Chondrocyte (in vitro differentiated cells): ENCODE results near the gene TREH. TPM values are rescaled to one million over a fixed set of nuclear protein-coding genes. Genes with fewer than 3 reads are reported as not detected.

Experiments used
- DNase-seq: peaks from one replicate; pipeline ENCODE4 v3.0.0; 2021; ENCODE audit warnings: mixed read lengths, low spot score
- H3K27ac Mint-ChIP-seq: one replicate; pipeline ENCODE4 v1.8.0; 2021; ENCODE audit warnings: mild to moderate bottlenecking, moderate library complexity, mixed read lengths; ENCODE audit not compliant: unreplicated experiment
- H3K27me3 Mint-ChIP-seq: 2 replicates; pipeline ENCODE4 v1.8.0; 2021; ENCODE audit warnings: low read depth, mixed read lengths
- H3K36me3 Mint-ChIP-seq: 2 replicates; pipeline ENCODE4 v1.8.0; 2021; ENCODE audit warnings: low read depth, mixed read lengths
- H3K4me1 Mint-ChIP-seq: 2 replicates; pipeline ENCODE4 v1.8.0; 2021; ENCODE audit warnings: low read depth, mild to moderate bottlenecking, mixed read lengths
- H3K4me3 Mint-ChIP-seq: one replicate; pipeline ENCODE4 v1.8.0; 2021; ENCODE audit warnings: mild to moderate bottlenecking, moderate library complexity, mixed read lengths; ENCODE audit not compliant: unreplicated experiment
- H3K9me3 Mint-ChIP-seq: 2 replicates; pipeline ENCODE4 v1.8.0; 2021; ENCODE audit warnings: low read depth, mixed read lengths
- total RNA-seq: library from RNA; stranded (reverse); gene quantifications from 3 replicates; pipeline ENCODE4 v1.2.1, GENCODE V29; 2021
- TF ChIP-seq, protein P1 (sequence below): fragments of 200-600 bp; sonication (generic); IDR thresholded peaks from 2 replicates; pipeline ENCODE4 v1.5.0; 2021; ENCODE audit warnings: antibody characterized with exemption, mild to moderate bottlenecking, moderate library complexity

TREH gene
- total RNA-seq, 1 donor from 2014 or later: not detected

DNA sequence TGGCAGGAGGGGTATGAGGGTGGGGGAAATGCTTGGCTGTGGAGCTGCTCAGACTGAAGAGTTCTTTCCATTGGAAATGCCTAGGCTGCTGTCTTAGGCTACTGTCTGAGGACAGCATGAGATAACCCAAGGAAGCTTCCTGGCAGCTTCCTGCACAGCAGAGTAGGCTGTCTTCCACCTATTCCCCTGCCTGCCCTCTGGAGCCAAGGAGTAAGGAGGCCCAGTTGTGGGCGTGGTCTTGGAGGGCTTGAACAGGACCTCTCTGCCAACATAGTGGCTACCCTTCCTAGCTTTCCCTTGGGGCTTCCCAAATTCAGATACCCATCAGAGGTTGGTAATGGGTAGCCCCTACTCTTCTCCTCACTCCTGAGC, 46.1 kb downstream of the TREH start:
- H3K9me3 Mint-ChIP-seq: no peaks in the 10 kb centered on the region
- H3K27me3 Mint-ChIP-seq: no peaks in the 10 kb centered on the region
- H3K4me1 Mint-ChIP-seq: peaks cover 32% of the 10 kb centered on the region
- no peak for DNase-seq
- no peak overlapping the region for H3K4me3 Mint-ChIP-seq
- TF ChIP-seq, protein P1, sequence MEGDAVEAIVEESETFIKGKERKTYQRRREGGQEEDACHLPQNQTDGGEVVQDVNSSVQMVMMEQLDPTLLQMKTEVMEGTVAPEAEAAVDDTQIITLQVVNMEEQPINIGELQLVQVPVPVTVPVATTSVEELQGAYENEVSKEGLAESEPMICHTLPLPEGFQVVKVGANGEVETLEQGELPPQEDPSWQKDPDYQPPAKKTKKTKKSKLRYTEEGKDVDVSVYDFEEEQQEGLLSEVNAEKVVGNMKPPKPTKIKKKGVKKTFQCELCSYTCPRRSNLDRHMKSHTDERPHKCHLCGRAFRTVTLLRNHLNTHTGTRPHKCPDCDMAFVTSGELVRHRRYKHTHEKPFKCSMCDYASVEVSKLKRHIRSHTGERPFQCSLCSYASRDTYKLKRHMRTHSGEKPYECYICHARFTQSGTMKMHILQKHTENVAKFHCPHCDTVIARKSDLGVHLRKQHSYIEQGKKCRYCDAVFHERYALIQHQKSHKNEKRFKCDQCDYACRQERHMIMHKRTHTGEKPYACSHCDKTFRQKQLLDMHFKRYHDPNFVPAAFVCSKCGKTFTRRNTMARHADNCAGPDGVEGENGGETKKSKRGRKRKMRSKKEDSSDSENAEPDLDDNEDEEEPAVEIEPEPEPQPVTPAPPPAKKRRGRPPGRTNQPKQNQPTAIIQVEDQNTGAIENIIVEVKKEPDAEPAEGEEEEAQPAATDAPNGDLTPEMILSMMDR: no peak
- no peak overlapping the region for H3K27ac Mint-ChIP-seq
- peaks cover 45% of the 10 kb centered on the region for H3K36me3 Mint-ChIP-seq

DNA sequence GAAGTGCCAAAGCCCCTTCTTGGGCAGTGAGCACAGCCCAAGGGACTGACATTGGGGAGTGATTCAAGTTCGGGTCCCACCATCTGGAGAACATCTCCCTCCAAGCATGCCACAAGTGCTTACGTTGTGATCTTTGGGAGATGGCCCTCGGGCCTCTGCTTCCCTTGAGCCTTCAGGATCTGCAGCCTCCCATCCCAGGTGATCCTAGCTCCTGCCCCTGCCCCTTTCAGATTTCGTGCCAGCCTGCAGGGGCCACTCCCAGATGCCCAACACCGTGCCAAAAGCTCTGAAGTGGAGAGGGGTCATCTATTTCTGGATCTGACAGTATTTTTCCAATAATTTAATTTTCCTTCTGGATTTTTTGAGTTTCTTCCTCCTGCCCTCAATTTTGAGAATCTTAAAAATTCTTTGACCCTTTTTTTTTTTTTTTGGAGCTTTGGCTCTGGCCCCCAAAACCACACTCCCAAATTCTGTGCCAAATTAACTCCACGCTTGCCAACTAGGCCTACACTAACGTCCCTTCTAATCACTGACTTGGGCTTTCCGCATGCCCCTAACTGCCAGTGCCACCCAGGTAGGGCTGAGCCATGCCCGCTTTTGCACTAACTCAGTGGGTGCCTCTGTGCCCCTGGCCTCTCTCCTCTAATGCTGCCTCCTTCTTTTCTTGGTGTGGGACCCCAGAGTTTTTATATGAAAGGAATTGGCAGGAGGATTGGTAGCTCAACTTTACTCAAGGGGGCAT, 46.7 kb downstream of the TREH start:
- H3K27ac Mint-ChIP-seq: no peak overlapping the region
- DNase-seq: no peak
- H3K4me1 Mint-ChIP-seq: peaks cover 35% of the 10 kb centered on the region
- no peak overlapping the region for H3K4me3 Mint-ChIP-seq
- peaks cover 47% of the 10 kb centered on the region for H3K36me3 Mint-ChIP-seq
- TF ChIP-seq, protein P1: no peak
- no peaks in the 10 kb centered on the region for H3K9me3 Mint-ChIP-seq
- no peaks in the 10 kb centered on the region for H3K27me3 Mint-ChIP-seq

DNA sequence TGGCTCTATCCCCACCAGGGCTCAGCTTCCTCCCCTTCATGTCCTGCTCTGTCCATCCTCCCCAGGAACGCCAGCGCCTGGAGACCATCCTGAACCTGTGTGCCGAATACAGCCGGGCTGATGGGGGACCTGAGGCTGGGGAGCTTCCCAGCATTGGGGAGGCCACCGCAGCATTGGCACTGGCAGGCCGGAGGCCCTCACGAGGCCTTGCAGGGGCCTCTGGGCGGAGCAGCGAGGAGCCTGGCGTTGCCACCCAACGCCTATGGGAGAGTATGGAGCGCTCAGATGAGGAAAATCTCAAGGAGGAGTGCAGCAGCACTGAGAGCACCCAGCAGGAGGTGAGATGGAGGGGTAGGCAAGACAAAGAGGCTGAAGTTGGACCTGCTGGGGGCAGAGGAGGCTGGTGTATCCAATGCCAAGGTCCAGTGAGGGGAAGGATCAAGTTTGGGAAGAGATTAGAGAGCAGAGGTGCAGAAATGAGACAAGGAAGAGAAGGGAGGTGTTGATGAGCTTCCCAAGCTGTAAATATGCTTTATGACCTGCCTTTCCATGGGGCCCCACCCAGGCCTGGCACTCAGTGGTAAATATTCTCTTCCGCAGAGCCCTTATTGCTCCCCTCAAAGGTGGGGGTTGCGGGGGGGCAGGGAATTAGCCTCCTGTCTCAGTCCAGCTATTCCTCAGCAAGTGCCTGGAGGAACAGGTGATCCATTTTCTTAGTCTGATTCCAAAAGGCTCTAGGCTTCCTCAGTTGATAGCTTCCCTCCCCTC, 48.1 kb downstream of the TREH start:
- peaks cover 52% of the 10 kb centered on the region for H3K36me3 Mint-ChIP-seq
- peaks cover 35% of the 10 kb centered on the region for H3K4me1 Mint-ChIP-seq
- no peaks in the 10 kb centered on the region for H3K27me3 Mint-ChIP-seq
- TF ChIP-seq, protein P1: no peak
- H3K9me3 Mint-ChIP-seq: no peaks in the 10 kb centered on the region
- H3K27ac Mint-ChIP-seq: no peak overlapping the region
- DNase-seq: no peak
- H3K4me3 Mint-ChIP-seq: no peak overlapping the region

DNA sequence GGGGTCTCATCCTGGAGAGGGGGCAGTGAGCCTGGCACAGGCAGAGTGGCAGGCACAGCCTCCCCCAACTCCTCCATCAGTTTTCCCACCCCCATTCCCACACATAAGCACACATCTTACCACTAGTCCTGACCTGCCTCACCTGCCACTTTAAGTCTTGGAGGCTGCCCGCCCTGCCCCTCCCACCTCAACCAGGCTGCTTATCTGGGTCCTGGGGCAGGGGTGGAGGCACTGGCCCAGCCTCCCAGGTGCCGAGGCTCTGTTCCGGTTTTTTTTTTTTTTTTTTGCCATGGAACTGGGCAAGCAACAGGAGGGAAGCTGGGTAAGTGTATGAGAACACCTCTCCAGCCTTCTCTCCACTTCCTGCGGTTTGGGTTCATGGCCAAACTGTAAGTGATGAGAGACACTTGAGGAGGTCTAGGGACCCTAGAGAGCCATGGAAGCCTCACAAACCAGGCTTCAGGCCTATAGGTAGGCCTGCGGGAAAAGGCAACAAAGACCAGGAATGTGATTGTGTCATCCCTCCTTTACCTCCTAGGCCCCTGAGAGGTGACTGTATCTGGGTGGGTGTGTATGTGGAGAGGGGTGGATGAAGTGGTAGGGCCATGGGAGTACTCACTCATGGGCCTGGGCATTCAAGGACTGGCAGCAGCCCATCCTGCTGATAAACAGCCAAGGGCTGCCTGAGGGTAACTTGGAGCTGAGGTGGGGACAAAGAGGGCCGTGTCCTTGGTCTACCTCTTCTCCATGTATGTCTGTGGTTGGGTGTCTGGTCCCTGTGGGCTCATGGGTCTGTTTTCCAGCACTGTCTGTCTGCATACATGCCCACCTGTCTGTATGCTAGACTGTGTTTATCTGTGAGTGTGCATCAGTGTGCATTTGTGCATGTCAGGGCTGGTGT, 49.4 kb downstream of the TREH start:
- TF ChIP-seq, protein P1: no peak
- H3K27ac Mint-ChIP-seq: peak overlapping the region; percentile 51
- peaks cover 34% of the 10 kb centered on the region for H3K4me1 Mint-ChIP-seq
- DNase-seq: no peak
- no peak overlapping the region for H3K4me3 Mint-ChIP-seq
- no peaks in the 10 kb centered on the region for H3K27me3 Mint-ChIP-seq
- H3K9me3 Mint-ChIP-seq: no peaks in the 10 kb centered on the region
- peaks cover 43% of the 10 kb centered on the region for H3K36me3 Mint-ChIP-seq
